ENCODE results near the gene TMEM259. TPM values are rescaled to one million over a fixed set of nuclear protein-coding genes. Genes with fewer than 3 reads are reported as not detected.

The TMEM259 gene
- total RNA-seq, 1 experiment from 2014 or later: 126 TPM

DNA sequence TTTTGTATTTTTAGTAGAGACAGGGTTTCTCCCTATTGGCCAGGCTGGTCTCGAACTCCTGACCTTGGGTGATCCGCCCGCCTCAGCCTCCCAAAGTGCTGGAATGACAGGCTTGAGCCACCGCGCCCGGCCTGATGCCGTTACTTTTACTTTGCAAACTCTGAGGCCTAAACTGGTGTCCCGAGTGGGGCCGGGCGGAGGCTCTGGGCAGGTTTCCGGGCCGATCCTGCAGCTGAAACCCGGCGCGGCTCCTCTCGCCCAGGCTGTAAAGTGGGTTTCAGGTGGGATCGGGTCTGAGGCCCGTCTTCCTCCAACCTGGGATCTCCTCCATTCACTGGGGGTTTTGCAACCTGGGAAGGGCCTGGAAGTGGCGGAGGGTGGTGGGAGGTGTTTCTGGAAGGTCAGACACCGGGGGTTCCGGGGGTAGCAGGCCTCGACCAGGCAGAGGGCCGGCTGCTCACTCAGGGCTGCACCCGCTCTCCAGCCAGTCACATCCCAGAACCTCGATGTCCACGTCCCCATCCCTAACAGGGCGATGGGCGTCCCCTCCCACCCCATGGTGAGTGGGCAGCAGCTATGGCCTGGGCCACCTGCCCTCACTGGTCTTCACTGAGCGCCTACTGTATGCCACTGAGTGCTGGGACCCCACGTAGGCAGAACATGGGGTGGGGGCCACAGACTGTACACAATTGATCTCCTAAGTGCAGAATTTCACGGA, 58.1 kb downstream of the TMEM259 start:
- no peak for DNase-seq (ENCODE audit: low read depth)

DNA sequence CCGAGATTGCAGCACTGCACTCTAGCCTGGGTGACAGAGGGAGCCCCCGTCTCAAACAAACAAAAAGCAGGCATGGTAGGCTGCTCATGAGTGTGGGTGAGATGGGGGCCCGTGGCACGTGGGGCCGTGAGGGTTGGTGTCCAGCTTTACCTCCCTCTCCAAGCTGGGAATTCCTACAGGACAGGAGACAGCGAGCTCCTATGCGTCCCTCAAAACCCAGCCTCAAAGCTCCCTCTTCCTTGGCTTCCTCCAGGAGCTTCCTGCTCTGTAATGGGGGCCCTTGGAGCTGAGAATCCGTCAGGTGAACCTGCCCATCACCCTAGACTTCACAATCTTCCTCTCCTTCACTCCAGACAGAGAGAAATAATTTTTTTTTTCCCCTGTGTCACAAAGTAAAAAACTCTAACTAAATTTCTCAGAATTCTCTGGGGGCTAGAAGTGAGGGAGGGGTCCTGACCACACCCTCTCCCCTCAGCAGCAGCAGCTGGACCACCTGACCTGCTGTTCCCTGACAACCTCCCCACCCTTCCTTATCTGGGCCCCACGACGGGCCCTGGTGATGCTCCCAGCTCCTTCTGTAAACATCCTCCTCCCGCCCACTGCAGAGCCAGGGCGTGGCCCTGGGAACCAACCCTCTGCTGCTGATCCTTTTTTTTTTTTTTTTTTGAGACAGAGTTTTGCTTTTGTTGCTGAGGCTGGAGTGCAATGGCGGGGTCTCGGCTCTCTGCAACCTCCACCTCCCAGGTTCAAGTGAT, 58.9 kb downstream of the TMEM259 start:
- DNase-seq (ENCODE audit: low read depth): no peak

DNA sequence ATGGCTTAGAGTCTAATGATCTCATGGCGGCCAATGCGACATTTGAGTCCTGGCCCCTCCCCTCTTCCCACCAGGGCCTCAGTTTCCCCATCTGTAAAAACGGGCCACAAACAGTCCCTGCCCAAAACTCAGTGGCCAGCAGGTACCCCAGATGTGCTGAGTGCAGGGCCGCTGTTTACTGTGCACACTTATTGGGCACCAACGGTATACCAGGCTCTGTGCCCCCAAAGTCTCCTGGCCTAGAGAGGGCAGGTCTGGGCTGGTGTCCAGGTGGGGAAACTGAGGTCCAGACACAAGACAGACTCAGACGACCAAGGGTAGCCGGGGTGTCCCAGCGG, 60.4 kb downstream of the TMEM259 start:
- DNase-seq (ENCODE audit: low read depth): no peak

DNA sequence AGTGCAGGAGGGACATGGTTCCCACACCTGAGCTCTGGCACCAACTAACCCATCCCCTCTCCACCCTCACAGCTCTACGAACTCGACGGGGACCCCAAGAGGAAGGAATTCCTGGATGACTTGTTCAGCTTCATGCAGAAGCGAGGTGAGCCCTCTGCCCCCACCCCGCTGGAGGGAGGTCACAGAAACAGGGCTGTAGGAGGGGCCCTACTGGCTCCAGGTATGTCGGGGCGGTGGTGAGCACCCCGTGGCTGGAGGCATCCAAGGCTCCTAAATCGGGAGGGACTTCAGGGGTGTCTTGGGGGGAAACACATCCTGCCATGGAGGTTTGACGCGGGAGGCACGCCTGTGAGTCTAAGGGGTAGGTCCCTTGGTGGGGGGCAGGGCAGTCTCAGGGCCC, 60.9 kb downstream of the TMEM259 start:
- DNase-seq (ENCODE audit: low read depth): no peak

Other genes starting within 250 kb of the TMEM259 start
- 184 and 196 TPM in 2 replicates for gene PTBP1, start 223.7 kb downstream of the TMEM259 start, total RNA-seq (2014; rRNA removed; shearing (Covaris generic))
- gene PLPPR3, start 199.2 kb downstream of the TMEM259 start, total RNA-seq (2014; rRNA removed; shearing (Covaris generic)): 2.3 and 3.8 TPM in 2 replicates
- gene AZU1, start 193.3 kb downstream of the TMEM259 start, total RNA-seq (2014; rRNA removed; shearing (Covaris generic)): not detected in 2 replicates
- gene PRTN3, start 180.1 kb downstream of the TMEM259 start, total RNA-seq (2014; rRNA removed; shearing (Covaris generic)): not detected in 2 replicates
- gene ELANE, start 168.8 kb downstream of the TMEM259 start, total RNA-seq (2014; rRNA removed; shearing (Covaris generic)): not detected in 2 replicates
- 0.52 and 0.89 TPM in 2 replicates for gene CFD, start 161.5 kb downstream of the TMEM259 start, total RNA-seq (2014; rRNA removed; shearing (Covaris generic))
- gene MED16, start 127.9 kb downstream of the TMEM259 start, total RNA-seq (2014; rRNA removed; shearing (Covaris generic)): 22.7 and 32.8 TPM in 2 replicates
- gene RNU6-9, start 127.6 kb downstream of the TMEM259 start, total RNA-seq (2014; rRNA removed; shearing (Covaris generic)): not detected in 2 replicates
- gene R3HDM4, start 107.9 kb downstream of the TMEM259 start, total RNA-seq (2014; rRNA removed; shearing (Covaris generic)): 30.4 and 37.0 TPM in 2 replicates
- not detected in 2 replicates for gene KISS1R, start 103.8 kb downstream of the TMEM259 start, total RNA-seq (2014; rRNA removed; shearing (Covaris generic))
- gene ARID3A, start 95.1 kb downstream of the TMEM259 start, total RNA-seq (2014; rRNA removed; shearing (Covaris generic)): 0.71 and 3.7 TPM in 2 replicates
- 48.9 and 70.4 TPM in 2 replicates for gene WDR18, start 36.8 kb downstream of the TMEM259 start, total RNA-seq (2014; rRNA removed; shearing (Covaris generic))
- gene GRIN3B, start 20.7 kb downstream of the TMEM259 start, total RNA-seq (2014; rRNA removed; shearing (Covaris generic)): not detected in 2 replicates
- gene RNU6-2, start 399 bp upstream of the TMEM259 start, total RNA-seq (2014; rRNA removed; shearing (Covaris generic)): not detected in 2 replicates
- gene CNN2, start 5.5 kb upstream of the TMEM259 start, total RNA-seq (2014; rRNA removed; shearing (Covaris generic)): 259 and 333 TPM in 2 replicates
- 9.3 and 13.5 TPM in 2 replicates for gene ABCA7, start 19.0 kb upstream of the TMEM259 start, total RNA-seq (2014; rRNA removed; shearing (Covaris generic))
- 12.7 and 40.8 TPM in 2 replicates for gene ARHGAP45, start 46.0 kb upstream of the TMEM259 start, total RNA-seq (2014; rRNA removed; shearing (Covaris generic))
- gene POLR2E, start 74.3 kb upstream of the TMEM259 start, total RNA-seq (2014; rRNA removed; shearing (Covaris generic)): 145 and 164 TPM in 2 replicates
- 684 and 697 TPM in 2 replicates for gene GPX4, start 82.9 kb upstream of the TMEM259 start, total RNA-seq (2014; rRNA removed; shearing (Covaris generic))
- 9.3 and 17.4 TPM in 2 replicates for gene SBNO2, start 153.1 kb upstream of the TMEM259 start, total RNA-seq (2014; rRNA removed; shearing (Covaris generic))
- gene STK11, start 184.7 kb upstream of the TMEM259 start, total RNA-seq (2014; rRNA removed; shearing (Covaris generic)): 31.5 and 71.6 TPM in 2 replicates
- 0.44 and 4.4 TPM in 2 replicates for gene CBARP, start 216.9 kb upstream of the TMEM259 start, total RNA-seq (2014; rRNA removed; shearing (Covaris generic))
- gene ATP5F1D, start 220.6 kb upstream of the TMEM259 start, total RNA-seq (2014; rRNA removed; shearing (Covaris generic)): 45.0 and 69.8 TPM in 2 replicates
- 4.5 and 11.0 TPM in 2 replicates for gene MIDN, start 227.5 kb upstream of the TMEM259 start, total RNA-seq (2014; rRNA removed; shearing (Covaris generic))
- gene CIRBP, start 248.2 kb upstream of the TMEM259 start, total RNA-seq (2014; rRNA removed; shearing (Covaris generic)): 115 and 145 TPM in 2 replicates